Sigmoid colon (tissue), 7 donors: Measurements from ENCODE around the gene ZBTB5. TPM values are rescaled to one million over a fixed set of nuclear protein-coding genes. Genes with fewer than 3 reads are reported as not detected.

Source experiments
- DNase-seq: peaks from one replicate; pipeline ENCODE4 v3.0.0-alpha.2; 2019
- H3K27ac ChIP-seq, 4 donors: fragments of 200-600 bp; sonication (generic); one replicate each; pipeline ENCODE4 v1.5.1; 2016 to 2019; ENCODE audit warnings: mild to moderate bottlenecking in 1 of 4
- H3K27me3 ChIP-seq, 3 donors: fragments of 200-600 bp; sonication (generic); one replicate each; pipeline ENCODE4 v1.5.1; 2019; ENCODE audit warnings: mild to moderate bottlenecking in 1 of 3
- H3K36me3 ChIP-seq, 4 donors: fragments of 200-600 bp; sonication (generic); one replicate each; pipeline ENCODE4 v1.5.1; 2016 to 2019
- H3K4me1 ChIP-seq, 4 donors: fragments of 200-600 bp; sonication (generic); one replicate each; pipeline ENCODE4 v1.5.1; 2017 to 2019
- H3K4me3 ChIP-seq, 4 donors: fragments of 200-600 bp; sonication (generic); one replicate each; pipeline ENCODE4 v1.5.1; 2017 to 2019; ENCODE audit warnings: mild to moderate bottlenecking in 2 of 4, moderate library complexity in 1 of 4
- H3K9me3 ChIP-seq, 4 donors: fragments of 200-600 bp in 3 of 4; sonication (generic) in 3 of 4; one replicate each; pipeline versions ENCODE4 v1.5.1 to v1.6.1; 2013 to 2019
- CTCF ChIP-seq, 4 experiments: fragments of 450-650 bp in 3 of 4; fragments of 200-600 bp in 1 of 4; IDR thresholded peaks; one replicate each; pipeline ENCODE4 v1.5.1; 2016 to 2019; ENCODE audit warnings: antibody characterized with exemption in 4 of 4, mild to moderate bottlenecking in 3 of 4, moderate library complexity in 2 of 4
- EP300 ChIP-seq, 4 donors: sonication (generic); formaldehyde crosslinking; IDR thresholded peaks; one replicate each; pipeline ENCODE4 v1.6.1; 2017; ENCODE audit warnings: antibody characterized with exemption in 4 of 4
- POLR2A ChIP-seq, 2 donors: fragments of 450-650 bp; IDR thresholded peaks; one replicate each; pipeline ENCODE4 v1.6.1; 2016; ENCODE audit warnings: antibody characterized with exemption in 2 of 2, mild to moderate bottlenecking in 2 of 2, moderate library complexity in 2 of 2
- POLR2AphosphoS5 ChIP-seq, 4 donors: sonication (generic); formaldehyde crosslinking; IDR thresholded peaks; one replicate each; pipeline ENCODE4 v1.6.1; 2017; ENCODE audit warnings: antibody characterized with exemption in 4 of 4
- WGBS, 2 donors: extraction: QIAGEN DNeasy Blood & Tissue Kit; methylation state at CpG; one replicate each; pipeline ENCODE4 v1.1.7; 2013; 5-methylcytosine and 5-hydroxymethylcytosine counted together
- intact Hi-C: fragments of 100-400 bp; cut with DNase I; formaldehyde crosslinking; loops from one replicate; pipeline ENCODE4 v1.15.1; 2023
- polyA plus RNA-seq, 3 donors: library from polyadenylated mRNA; stranded (reverse); fragments of 200-250 nt; gene quantifications; one replicate each; pipeline ENCODE4 v1.2.3, GENCODE V29; 2013
- total RNA-seq, 4 donors: library from RNA; depleted of rRNA; stranded (reverse); fragments of >200 nt; gene quantifications; one replicate each; pipeline ENCODE4 v1.1.0, GENCODE V29; 2016
- donor health status: healthy with polysubstance abuse.
- donor health status: Bipolar disorder and iron deficiency.
- donor health status: healthy.

Gene ZBTB5
- total and polyA plus RNA-seq, 7 donors, result 3.6 to 11.1 (median 7.7) TPM

- H3K36me3 ChIP-seq, result peaks cover 0 to 97% (median 69%) of the 10 kb centered on the region in 4 donors
- intact Hi-C loops, result no loop called here
Measured at GRCh38 chr9:37499297-37499696, 34.0 kb upstream of the ZBTB5 start.

DNA sequence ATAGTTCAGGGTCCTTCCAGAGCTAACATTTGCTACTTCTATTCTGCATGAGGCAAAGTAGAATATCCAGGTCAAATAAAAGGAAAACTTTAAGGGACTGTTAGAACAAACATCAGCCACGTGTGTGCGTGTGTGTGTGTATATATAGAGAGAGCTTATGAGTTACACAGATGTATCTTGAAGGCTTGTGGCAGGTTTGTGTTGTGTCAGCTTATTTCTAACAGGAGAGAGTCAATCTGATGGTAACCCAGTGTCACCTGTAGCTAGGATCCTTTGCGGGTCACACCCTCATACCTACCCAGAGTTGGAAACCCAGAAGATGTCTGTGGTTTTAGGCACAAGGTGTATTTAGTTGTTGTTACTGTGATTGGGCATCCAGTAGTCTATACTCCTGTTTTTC lies 33.2 kb upstream of the ZBTB5 start:
- intact Hi-C loops, result no loop called here

More at GRCh38 chr9:37499297-37499696, 34.0 kb upstream of the ZBTB5 start:
- TF ChIP-seq POLR2AphosphoS5 (IDR thresholded peaks at IDR 0.05) (no peak), CTCF (IDR thresholded peaks at IDR 0.05) (no peak), POLR2A (IDR thresholded peaks at IDR 0.05) (no peak), EP300 (IDR thresholded peaks at IDR 0.05) (no peak)
- Histone ChIP-seq H3K4me3 (no peak overlapping the region), H3K9me3 (no peaks in the 10 kb centered on the region), H3K4me1 (no peaks in the 10 kb centered on the region), H3K27me3 (no peaks in the 10 kb centered on the region), H3K27ac (no peak overlapping the region)
- 87 to 97% methylated on average over 6 of the region's 6 CpGs for WGBS, 2 donors
- DNase-seq, result no peak

DNA sequence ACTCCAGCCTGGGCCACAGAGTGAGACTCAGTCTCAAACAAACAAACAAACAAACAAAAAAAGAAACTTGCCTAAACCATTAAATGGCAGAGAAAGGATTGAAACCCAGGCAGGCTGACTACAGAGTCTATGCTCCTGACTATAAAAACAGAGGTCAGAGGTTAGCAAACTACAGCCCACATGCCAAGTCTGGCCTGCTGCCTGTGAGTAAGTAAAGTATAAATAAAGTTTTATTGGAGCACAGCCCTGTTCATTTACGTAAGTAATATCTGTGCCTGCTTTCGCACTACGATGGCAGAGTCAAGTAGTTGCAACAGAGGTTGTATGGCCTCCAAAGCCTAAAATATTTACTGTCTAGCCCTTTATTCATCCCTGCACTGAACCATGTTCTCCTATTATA lies 32.1 kb upstream of the ZBTB5 start:
- no peaks in the 10 kb centered on the region for H3K27me3 ChIP-seq
- no peak overlapping the region for H3K4me3 ChIP-seq
- H3K4me1 ChIP-seq, result no peaks in the 10 kb centered on the region
- H3K36me3 ChIP-seq, result peaks cover 13 to 97% (median 67%) of the 10 kb centered on the region in 4 donors
- no peak for DNase-seq
- H3K27ac ChIP-seq, result no peak overlapping the region
- no peaks in the 10 kb centered on the region for H3K9me3 ChIP-seq
- intact Hi-C loops, result no loop called here
- 93 to 97% methylated on average over 3 of the region's 3 CpGs for WGBS, 2 donors
- TF ChIP-seq POLR2AphosphoS5 (IDR thresholded peaks at IDR 0.05) (no peak), CTCF (IDR thresholded peaks at IDR 0.05) (no peak), POLR2A (IDR thresholded peaks at IDR 0.05) (no peak), EP300 (IDR thresholded peaks at IDR 0.05) (no peak)

More for the DNA sequence above, 33.2 kb upstream of the ZBTB5 start:
- peaks cover 4 to 97% (median 71%) of the 10 kb centered on the region in 4 donors for H3K36me3 ChIP-seq
- no peaks in the 10 kb centered on the region for H3K9me3 ChIP-seq
- TF ChIP-seq EP300 (IDR thresholded peaks at IDR 0.05), result no peak
- no peak for TF ChIP-seq CTCF (IDR thresholded peaks at IDR 0.05)
- no peak for TF ChIP-seq POLR2A (IDR thresholded peaks at IDR 0.05)
- TF ChIP-seq POLR2AphosphoS5 (IDR thresholded peaks at IDR 0.05), result no peak
- H3K27me3 ChIP-seq, result no peaks in the 10 kb centered on the region
- WGBS, 2 donors, result 57 to 95% methylated on average over 3 of the region's 3 CpGs
- DNase-seq, result no peak
- no peak overlapping the region for H3K4me3 ChIP-seq
- H3K4me1 ChIP-seq, result no peaks in the 10 kb centered on the region
- H3K27ac ChIP-seq, result no peak overlapping the region

DNA sequence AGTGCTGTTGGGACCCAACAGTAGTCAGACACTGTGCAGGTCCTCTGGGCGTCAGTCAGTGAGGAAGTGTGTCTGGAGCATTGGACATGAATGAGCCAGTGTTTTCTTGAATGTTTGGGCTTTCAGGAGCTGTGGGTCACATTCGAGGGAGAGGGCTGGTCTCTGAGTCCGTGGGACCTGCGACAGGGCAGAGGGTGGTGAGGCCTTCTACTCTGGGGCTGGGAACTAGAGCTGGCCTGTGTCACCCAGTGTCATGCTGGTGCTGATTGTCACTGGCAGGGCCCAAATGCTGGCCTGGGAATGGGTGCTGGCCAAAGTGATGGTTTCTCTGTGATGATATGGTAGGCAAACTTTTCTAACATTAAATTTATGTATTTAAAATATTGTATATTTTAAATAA lies 30.8 kb upstream of the ZBTB5 start:
- Histone ChIP-seq H3K27ac (no peak overlapping the region), H3K4me3 (no peak overlapping the region), H3K9me3 (no peaks in the 10 kb centered on the region), H3K27me3 (no peaks in the 10 kb centered on the region), H3K36me3 (peaks cover 13 to 97% (median 58%) of the 10 kb centered on the region in 4 donors), H3K4me1 (no peaks in the 10 kb centered on the region)
- WGBS, 2 donors, result 68 to 92% methylated on average over 4 of the region's 4 CpGs
- TF ChIP-seq POLR2AphosphoS5 (IDR thresholded peaks at IDR 0.05), result no peak
- no peak for TF ChIP-seq POLR2A (IDR thresholded peaks at IDR 0.05)
- no peak for TF ChIP-seq CTCF (IDR thresholded peaks at IDR 0.05)
- no peak for TF ChIP-seq EP300 (IDR thresholded peaks at IDR 0.05)
- no peak for DNase-seq
- intact Hi-C loops, result no loop called here

DNA sequence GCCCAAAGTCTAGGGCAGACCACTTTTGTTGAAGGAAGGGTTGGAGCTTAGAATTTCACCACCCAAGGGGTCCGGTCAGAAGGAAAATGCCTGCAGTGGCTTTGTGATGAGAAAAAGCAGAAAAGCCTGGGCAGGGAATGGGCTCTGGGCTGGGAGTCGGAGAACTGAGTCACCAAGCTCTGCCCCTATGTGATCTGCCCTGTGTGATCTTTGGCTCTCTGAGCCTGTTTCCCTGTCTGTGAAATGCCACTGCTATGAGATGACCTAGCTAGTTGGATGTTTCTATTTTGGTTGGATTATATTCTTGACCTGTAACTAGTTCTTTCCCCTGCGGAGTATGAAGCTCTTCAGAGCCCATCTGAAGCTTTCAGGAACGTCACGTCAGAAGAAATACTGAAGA lies 30.3 kb upstream of the ZBTB5 start:
- Histone ChIP-seq H3K9me3 (no peaks in the 10 kb centered on the region), H3K4me3 (no peak overlapping the region), H3K27me3 (no peaks in the 10 kb centered on the region), H3K36me3 (peaks cover 13 to 97% (median 56%) of the 10 kb centered on the region in 4 donors), H3K27ac (no peak overlapping the region), H3K4me1 (no peaks in the 10 kb centered on the region)
- no peak for DNase-seq
- intact Hi-C loops, result no loop called here
- TF ChIP-seq POLR2AphosphoS5 (IDR thresholded peaks at IDR 0.05), result no peak
- TF ChIP-seq CTCF (IDR thresholded peaks at IDR 0.05), result no peak
- TF ChIP-seq EP300 (IDR thresholded peaks at IDR 0.05), result no peak
- TF ChIP-seq POLR2A (IDR thresholded peaks at IDR 0.05), result no peak
- WGBS, 2 donors, result 93 to 95% methylated on average over 5 of the region's 5 CpGs
